HCT116 (cell line): ENCODE data around the gene ARMC10. TPM values are rescaled to one million over a fixed set of nuclear protein-coding genes. Genes with fewer than 3 reads are reported as not detected.

Source experiments
- ATAC-seq: fragments of 200-7000 bp; cut with Tn5 transposase; 2 replicates; pipeline ENCODE4 v1.9.1; 2020; ENCODE audit warnings: mild to moderate bottlenecking, moderate library complexity
- BruUV-seq: library from RNA; stranded (reverse); fragments of 400-500 nt; replicated peaks from 2 replicates; lab custom pipeline; 2021; lab: Mats Ljungman, UMichigan
- CTCF ChIA-PET: fragments of 300-600 bp; sonication (Branson Sonifier 250); formaldehyde crosslinking; loops from one replicate; lab custom pipeline; 2021; ENCODE audit warnings: antibody characterized with exemption; lab: Charles Lee
- POLR2A ChIA-PET: fragments of 300-600, 350-600 bp; sonication (Branson Sonifier 250); formaldehyde crosslinking; loops from one replicate; lab custom pipeline; 2021; ENCODE audit warnings: antibody characterized with exemption; lab: Charles Lee
- RAD21 ChIA-PET, 2 experiments: fragments of 300-600 bp; sonication (Branson Sonifier 250); formaldehyde crosslinking; loops; one replicate each; lab custom pipeline; 2023; ENCODE audit warnings: low total read pairs in 2 of 2; ENCODE audit not compliant: uncharacterized antibody in 2 of 2, unreplicated experiment in 2 of 2, low non-redundant PET in 1 of 2; lab: Charles Lee
- DNase-seq: peaks from one replicate; pipeline ENCODE4 v3.0.0-alpha.2; 2010; ENCODE audit warnings: low read depth, low spot score
- H2AFZ ChIP-seq: fragments of 200-600 bp; shearing (Covaris generic), sonication (generic); 2 replicates; pipeline ENCODE4 v1.6.1; 2017; ENCODE audit warnings: low read depth, mixed run types, mixed read lengths, antibody characterized with exemption, low read length; ENCODE audit not compliant: poor library complexity, severe bottlenecking
- H3K27ac ChIP-seq: 2 replicates; pipeline ENCODE4 v1.5.1; 2012; ENCODE audit warnings: low read depth, low read length
- H3K27me3 ChIP-seq: fragments of 200-600 bp; sonication (generic); 2 replicates; pipeline ENCODE4 v1.6.1; 2016; ENCODE audit warnings: mixed run types, low read length, mixed read lengths; ENCODE audit not compliant: insufficient read depth
- H3K36me3 ChIP-seq, 2 experiments: fragments of 200-500 bp in 1 of 2; fragments of 200-600 bp in 1 of 2; sonication (Bioruptor generic) in 1 of 2; sonication (generic) in 1 of 2; 2 replicates each; pipeline versions ENCODE4 v1.5.1 to v1.6.1; 2014 to 2016; ENCODE audit warnings: low read length in 2 of 2, inconsistent platforms in 1 of 2, mixed read lengths in 1 of 2, mixed run types in 1 of 2; ENCODE audit not compliant: insufficient read depth in 2 of 2, control insufficient read depth in 1 of 2
- H3K4me1 ChIP-seq, 2 experiments: fragments of 200-600 bp in 1 of 2; sonication (generic) in 1 of 2; 2 replicates each; pipeline versions ENCODE4 v1.5.1 to v1.6.1; 2012 to 2017; ENCODE audit warnings: low read length in 2 of 2, inconsistent platforms in 1 of 2, mild to moderate bottlenecking in 1 of 2, mixed read lengths in 1 of 2, mixed run types in 1 of 2, moderate library complexity in 1 of 2; ENCODE audit not compliant: insufficient read depth in 2 of 2, control insufficient read depth in 1 of 2
- H3K4me2 ChIP-seq: fragments of 200-600 bp; sonication (generic); 2 replicates; pipeline ENCODE4 v1.6.1; 2017; ENCODE audit warnings: mixed run types, low read length, mixed read lengths
- H3K4me3 ChIP-seq, 2 experiments: fragments of 200-600 bp in 1 of 2; sonication (generic) in 1 of 2; replicated peaks in 1 of 2; 2 replicates each; pipeline ENCODE4 v1.5.1; 2011 to 2016; ENCODE audit warnings: low read length in 2 of 2, control low read depth in 1 of 2, low read depth in 1 of 2, mild to moderate bottlenecking in 1 of 2, mixed read lengths in 1 of 2, mixed run types in 1 of 2
- H3K79me2 ChIP-seq: fragments of 200-600 bp; sonication (generic); 2 replicates; pipeline ENCODE4 v1.6.1; 2017; ENCODE audit warnings: mild to moderate bottlenecking, mixed run types, low read length, moderate library complexity, mixed read lengths; ENCODE audit not compliant: insufficient read depth
- H3K9ac ChIP-seq: fragments of 200-600 bp; sonication (generic); 2 replicates; pipeline ENCODE4 v1.6.1; 2016; ENCODE audit warnings: low read length, mixed read lengths
- H3K9me2 ChIP-seq: fragments of 200-600 bp; sonication (generic), shearing (Covaris generic); 2 replicates; pipeline ENCODE4 v1.6.1; 2017; ENCODE audit warnings: mixed run types, mild to moderate bottlenecking, moderate library complexity; ENCODE audit not compliant: insufficient read depth
- H3K9me3 ChIP-seq, 2 experiments: fragments of 200-500 bp in 1 of 2; fragments of 200-600 bp in 1 of 2; sonication (Bioruptor generic) in 1 of 2; sonication (generic) in 1 of 2; 2 replicates each; pipeline ENCODE4 v1.6.1; 2014 to 2017; ENCODE audit warnings: low read length in 2 of 2, mixed read lengths in 2 of 2, inconsistent platforms in 1 of 2, low read depth in 1 of 2, mild to moderate bottlenecking in 1 of 2, mixed run types in 1 of 2, moderate library complexity in 1 of 2; ENCODE audit not compliant: control insufficient read depth in 1 of 2, insufficient read depth in 1 of 2
- H4K20me1 ChIP-seq: fragments of 200-600 bp; sonication (generic), shearing (Covaris generic); 2 replicates; pipeline ENCODE4 v1.6.1; 2017; ENCODE audit warnings: mixed run types, mild to moderate bottlenecking, moderate library complexity; ENCODE audit not compliant: insufficient read depth
- ATF3 ChIP-seq: IDR thresholded peaks from 2 replicates; pipeline ENCODE4 v1.6.1; 2012
- CBX3 ChIP-seq: IDR thresholded peaks from 2 replicates; pipeline ENCODE4 v1.6.1; 2012; ENCODE audit warnings: low read depth
- CEBPB ChIP-seq: IDR thresholded peaks from 2 replicates; pipeline ENCODE4 v1.6.1; 2012; ENCODE audit warnings: low read depth
- CTCF ChIP-seq, 3 experiments: fragments of 200-600 bp in 1 of 3; sonication (generic) in 1 of 3; IDR thresholded peaks in 2 of 3; conservative IDR thresholded peaks in 1 of 3; 2 replicates each; pipeline ENCODE4 v1.5.1; 2012 to 2017; ENCODE audit warnings: low read depth in 2 of 3, low read length in 2 of 3, antibody characterized with exemption in 1 of 3, borderline replicate concordance in 1 of 3, control low read depth in 1 of 3, mild to moderate bottlenecking in 1 of 3, mixed read lengths in 1 of 3, mixed run types in 1 of 3, moderate library complexity in 1 of 3; ENCODE audit not compliant: insufficient read depth in 1 of 3
- ELF1 ChIP-seq: IDR thresholded peaks from 2 replicates; pipeline ENCODE4 v1.6.1; 2012; ENCODE audit warnings: low read depth, borderline replicate concordance
- EZH2 ChIP-seq: fragments of 200-600 bp; sonication (generic); IDR thresholded peaks from 2 replicates; pipeline ENCODE4 v1.6.1; 2017; ENCODE audit warnings: antibody characterized with exemption, mixed run types
- EZH2phosphoT487 ChIP-seq: fragments of 200-600 bp; IDR thresholded peaks from 2 replicates; pipeline ENCODE4 v1.6.1; 2018; ENCODE audit warnings: antibody characterized with exemption, borderline replicate concordance
- FOSL1 ChIP-seq: IDR thresholded peaks from 2 replicates; pipeline ENCODE4 v1.6.1; 2012; ENCODE audit warnings: low read depth
- POLR2A ChIP-seq: IDR thresholded peaks from 2 replicates; pipeline ENCODE4 v1.7.0; 2011; ENCODE audit warnings: borderline replicate concordance; ENCODE audit not compliant: insufficient read depth, insufficient read length; ENCODE audit errors: extremely low read depth
- POLR2AphosphoS5 ChIP-seq: IDR thresholded peaks from 2 replicates; pipeline ENCODE4 v1.6.1; 2011; ENCODE audit warnings: mild to moderate bottlenecking, low read depth, low read length, moderate library complexity
- RAD21 ChIP-seq: IDR thresholded peaks from 2 replicates; pipeline ENCODE4 v1.6.1; 2012; ENCODE audit warnings: low read depth, mild to moderate bottlenecking
- REST ChIP-seq: IDR thresholded peaks from 2 replicates; pipeline ENCODE4 v1.6.1; 2012; ENCODE audit warnings: low read depth
- SIN3A ChIP-seq: IDR thresholded peaks from 2 replicates; pipeline ENCODE4 v1.6.1; 2012; ENCODE audit warnings: low read depth
- SP1 ChIP-seq: IDR thresholded peaks from 2 replicates; pipeline ENCODE4 v1.6.1; 2012; ENCODE audit warnings: low read depth
- SRF ChIP-seq: IDR thresholded peaks from 2 replicates; pipeline ENCODE4 v1.6.1; 2012; ENCODE audit warnings: low read depth
- TCF7L2 ChIP-seq: IDR thresholded peaks from 2 replicates; pipeline ENCODE4 v1.7.0; 2011; ENCODE audit warnings: borderline replicate concordance, inconsistent platforms; ENCODE audit not compliant: insufficient read depth, insufficient read length; ENCODE audit errors: extremely low read depth
- ZBTB33 ChIP-seq: IDR thresholded peaks from 2 replicates; pipeline ENCODE4 v1.6.1; 2011; ENCODE audit warnings: mild to moderate bottlenecking, low read length, moderate library complexity; ENCODE audit not compliant: insufficient replicate concordance; ENCODE audit errors: extremely low read depth
- ZFX ChIP-seq: fragments of 450-650 bp; IDR thresholded peaks from 2 replicates; pipeline ENCODE4 v1.6.1; 2017
- ZNF274 ChIP-seq: fragments of 200-500 bp; sonication (Bioruptor generic); IDR thresholded peaks from 2 replicates; pipeline ENCODE4 v1.6.1; 2014; ENCODE audit warnings: mild to moderate bottlenecking, low read depth, low read length, inconsistent platforms
- intact Hi-C: fragments of 100-400 bp; cut with micrococcal nuclease; formaldehyde crosslinking; loops from 2 replicates; pipeline ENCODE4 v1.10.0; 2022
- total RNA-seq: library from RNA; stranded (reverse); gene quantifications from one replicate; pipeline ENCODE4 v1.2.1, GENCODE V29; 2021; ENCODE audit not compliant: unreplicated experiment

ARMC10 gene
- total RNA-seq, 1 experiment from 2014 or later, result 53.3 TPM

- DNase-seq (no peak), ATAC-seq (no peak)
- RAD21 ChIA-PET, result no interaction called here
- H3K4me3 ChIP-seq, result no peak overlapping the region
- no peaks in the 10 kb centered on the region for H3K79me2 ChIP-seq
- no TSS peak for BruUV-seq
- H3K9me3 ChIP-seq, result no peaks in the 10 kb centered on the region
- no peak overlapping the region for H3K9ac ChIP-seq
- no peaks in the 10 kb centered on the region for H3K27me3 ChIP-seq
- H3K27ac ChIP-seq, result no peak overlapping the region
- CTCF ChIA-PET, result no interaction called here
- no peak for TF ChIP-seq ATF3
- TF ChIP-seq ZFX, result no peak
- TF ChIP-seq POLR2AphosphoS5, result no peak
- TF ChIP-seq SIN3A, result no peak
- no peak for TF ChIP-seq REST
- no peak for TF ChIP-seq CTCF (IDR thresholded peaks at IDR 0.05 in 2 of 3, conservative IDR thresholded peaks at IDR 0.05 in 1 of 3; ENCODE audit: borderline replicate concordance in 1 of 3, insufficient read depth in 1 of 3, low read depth in 2 of 3, low read length in 2 of 3)
- no peak for TF ChIP-seq SRF
- TF ChIP-seq EZH2, result no peak
- no peak for TF ChIP-seq FOSL1
- no peak for TF ChIP-seq RAD21
- TF ChIP-seq SP1, result no peak
- TF ChIP-seq CEBPB, result no peak
- no peak for TF ChIP-seq POLR2A
- no peak for TF ChIP-seq TCF7L2
- no peak for TF ChIP-seq ZNF274
- TF ChIP-seq CBX3, result no peak
- TF ChIP-seq EZH2phosphoT487, result no peak
- TF ChIP-seq ZBTB33, result no peak
- TF ChIP-seq ELF1, result no peak
- no peak overlapping the region for H2AFZ ChIP-seq
- no peak overlapping the region for H3K4me2 ChIP-seq
- POLR2A ChIA-PET, result no interaction called here
- no peaks in the 10 kb centered on the region for H3K9me2 ChIP-seq
- intact Hi-C loops, result no loop called here
- H3K36me3 ChIP-seq, result peaks cover 0 to 8% of the 10 kb centered on the region in 2 experiments; a peak in 1 of 4 replicates
- no peaks in the 10 kb centered on the region for H4K20me1 ChIP-seq
- peaks cover 8 to 12% of the 10 kb centered on the region in 2 experiments for H3K4me1 ChIP-seq
Observed at GRCh38 chr7:103117465-103117864, 42.5 kb downstream of the ARMC10 start.
